ENCODE data around the gene ZNF70. TPM values are rescaled to one million over a fixed set of nuclear protein-coding genes. Genes with fewer than 3 reads are reported as not detected.

ZNF70 gene
- total RNA-seq, 5 donors from 2014 or later (not counting 1 experiment from before 2014, with no cell fraction given) = 3.2 to 6.4 (median 5.8) TPM

DNA sequence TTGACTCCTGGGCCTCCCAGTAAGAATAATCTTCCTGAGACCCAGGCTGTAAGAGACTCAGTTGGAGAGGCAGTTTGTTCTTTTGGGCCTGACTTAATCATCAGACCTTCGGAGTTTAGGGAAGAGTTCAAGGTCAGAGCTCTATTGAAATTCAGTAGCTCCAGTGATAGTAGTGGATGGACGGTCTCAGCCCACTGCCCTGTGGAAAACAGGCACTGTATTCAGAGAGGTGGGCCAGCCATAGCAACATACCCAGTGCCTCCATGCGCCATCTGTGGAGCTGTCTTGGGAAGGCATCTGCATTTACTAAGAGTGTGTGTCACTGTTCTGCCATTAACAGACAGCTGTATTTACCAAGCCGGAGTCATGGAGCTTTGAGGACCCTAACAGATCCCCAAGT, 38.7 kb upstream of the ZNF70 start:
- 92% methylated on average over 2 of the region's 4 CpGs for WGBS (ENCODE audit: insufficient coverage)
- Histone ChIP-seq H3K36me3 (ENCODE audit: control insufficient read depth in 2 of 2, extremely low read depth in 1 of 2, insufficient read depth in 1 of 2, low read length in 1 of 2) (peaks cover 3 to 34% of the 10 kb centered on the region in 2 donors), H3K27ac (ENCODE audit: low read length) (no peak overlapping the region), H3K9me3 (no peaks in the 10 kb centered on the region), H3K4me1 (ENCODE audit: control insufficient read depth in 1 of 2, extremely low read depth in 1 of 2, insufficient read depth in 2 of 2, low read length in 2 of 2) (peaks cover 16 to 59% of the 10 kb centered on the region in 2 experiments), H3K27me3 (replicated peaks in 1 of 2; ENCODE audit: control insufficient read depth in 2 of 2, extremely low read depth in 1 of 2, insufficient read depth in 2 of 2, low read length in 1 of 2) (no peaks in the 10 kb centered on the region), H3K4me3 (ENCODE audit: control insufficient read depth in 1 of 2, extremely low read depth in 1 of 2, low read length in 1 of 2) (no peak overlapping the region)
- Mint-ChIP-seq H3K27me3 (no peaks in the 10 kb centered on the region), H3K4me1 (peaks cover 42 to 50% (median 49%) of the 10 kb centered on the region in 3 donors), H3K36me3 (peaks cover 19% of the 10 kb centered on the region), H3K27ac (no peak overlapping the region), H3K9me3 (no peaks in the 10 kb centered on the region), H3K4me3 (peak overlapping the region in 1 of 3 donors; percentile 82)
- DNase-seq (no peak), ATAC-seq (replicated peaks in 1 of 4) (no peak)
- POLR2A ChIA-PET = no interaction called here
- CTCF ChIA-PET = no interaction called here

DNA sequence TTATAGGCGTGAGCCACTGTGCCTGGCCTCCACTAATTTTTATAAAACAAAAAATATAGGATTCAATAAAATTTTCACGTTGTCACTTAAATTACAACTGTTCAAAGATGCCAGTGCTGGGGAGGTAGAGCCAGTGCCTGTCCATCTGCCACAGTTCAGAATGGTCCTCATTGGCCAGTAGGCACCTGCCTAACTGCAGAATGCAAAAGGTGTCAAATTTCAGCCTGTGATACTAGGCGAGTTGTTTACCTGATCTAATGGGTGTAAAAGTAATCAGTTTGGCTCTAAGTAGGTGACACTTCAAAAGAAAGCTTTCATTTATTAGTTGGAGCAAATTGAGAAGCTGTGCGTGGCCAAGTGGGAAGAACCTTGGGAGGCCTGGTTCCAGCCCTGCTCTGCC, 38.2 kb upstream of the ZNF70 start:
- peaks cover 19% of the 10 kb centered on the region for H3K36me3 Mint-ChIP-seq
- no peak overlapping the region for H3K27ac ChIP-seq (ENCODE audit: low read length)
- peak overlapping the region; percentile 21 to 82 (median 41) for H3K4me3 Mint-ChIP-seq
- ATAC-seq (replicated peaks in 1 of 4) (no peak), DNase-seq (no peak)
- WGBS (ENCODE audit: insufficient coverage) = 86% methylated on average over 1 of the region's 4 CpGs
- peaks cover 18 to 64% of the 10 kb centered on the region in 2 experiments for H3K4me1 ChIP-seq (ENCODE audit: control insufficient read depth in 1 of 2, extremely low read depth in 1 of 2, insufficient read depth in 2 of 2, low read length in 2 of 2)
- POLR2A ChIA-PET = interaction anchor here in 1 of 2 donors (0.6 kb wide), 1 partner anchor 19 kb away, joined by 3 read pairs; no protein-coding TSS in a partner anchor
- no peaks in the 10 kb centered on the region for H3K27me3 Mint-ChIP-seq
- H3K27me3 ChIP-seq (replicated peaks in 1 of 2; ENCODE audit: control insufficient read depth in 2 of 2, extremely low read depth in 1 of 2, insufficient read depth in 2 of 2, low read length in 1 of 2) = no peaks in the 10 kb centered on the region
- CTCF ChIA-PET = interaction anchor here in 1 of 2 donors (0.7 kb wide), 1 partner anchor 106 kb away, joined by 3 read pairs; no protein-coding TSS in a partner anchor
- no peaks in the 10 kb centered on the region for H3K9me3 ChIP-seq
- H3K27ac Mint-ChIP-seq = no peak overlapping the region
- peaks cover 3 to 31% of the 10 kb centered on the region in 2 donors for H3K36me3 ChIP-seq (ENCODE audit: control insufficient read depth in 2 of 2, extremely low read depth in 1 of 2, insufficient read depth in 1 of 2, low read length in 1 of 2)
- no peak overlapping the region for H3K4me3 ChIP-seq (ENCODE audit: control insufficient read depth in 1 of 2, extremely low read depth in 1 of 2, low read length in 1 of 2)
- peaks cover 47 to 55% (median 53%) of the 10 kb centered on the region in 3 donors for H3K4me1 Mint-ChIP-seq
- no peaks in the 10 kb centered on the region for H3K9me3 Mint-ChIP-seq

DNA sequence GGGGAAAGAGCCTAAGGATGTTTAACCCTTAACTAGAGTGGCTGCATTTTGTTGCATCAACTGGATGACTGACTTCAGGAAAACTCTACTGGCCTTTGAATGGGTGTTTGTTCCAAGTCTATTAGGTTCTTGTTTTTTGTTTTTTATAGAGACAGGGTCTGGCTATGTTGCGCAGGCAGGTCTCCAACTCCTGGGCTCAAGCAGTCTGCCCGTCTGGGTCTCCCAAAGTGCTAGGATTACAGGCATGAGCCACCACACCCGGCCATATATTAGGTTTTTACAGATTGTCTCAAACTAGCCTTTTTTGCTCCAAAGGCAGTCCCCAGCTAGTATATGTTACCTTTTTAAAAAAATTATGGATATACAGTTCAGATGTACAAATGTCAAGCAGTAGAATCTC, 37.0 kb upstream of the ZNF70 start:
- Histone ChIP-seq H3K27ac (ENCODE audit: low read length) (peak overlapping the region; percentile 56), H3K27me3 (replicated peaks in 1 of 2; ENCODE audit: control insufficient read depth in 2 of 2, extremely low read depth in 1 of 2, insufficient read depth in 2 of 2, low read length in 1 of 2) (no peaks in the 10 kb centered on the region), H3K4me3 (ENCODE audit: control insufficient read depth in 1 of 2, extremely low read depth in 1 of 2, low read length in 1 of 2) (peak overlapping the region; percentile 80 to 87), H3K36me3 (ENCODE audit: control insufficient read depth in 2 of 2, extremely low read depth in 1 of 2, insufficient read depth in 1 of 2, low read length in 1 of 2) (peaks cover 1 to 20% of the 10 kb centered on the region in 2 donors), H3K9me3 (no peaks in the 10 kb centered on the region), H3K4me1 (ENCODE audit: control insufficient read depth in 1 of 2, extremely low read depth in 1 of 2, insufficient read depth in 2 of 2, low read length in 2 of 2) (peaks cover 18 to 71% of the 10 kb centered on the region in 2 experiments)
- Mint-ChIP-seq H3K4me3 (peak overlapping the region; percentile 82 to 87 (median 86)), H3K27ac (peak overlapping the region; percentile 88 to 90), H3K36me3 (peaks cover 13% of the 10 kb centered on the region), H3K9me3 (no peaks in the 10 kb centered on the region), H3K27me3 (no peaks in the 10 kb centered on the region), H3K4me1 (peaks cover 45 to 52% (median 51%) of the 10 kb centered on the region in 3 donors)
- ChIA-PET POLR2A (no interaction called here), CTCF (interaction anchor here in 1 of 2 donors (1.0 kb wide), 1 partner anchor 223 kb away, joined by 3 read pairs; the partner anchor contains the start of gene CABIN1)
- DNase-seq = no peak
- ATAC-seq (replicated peaks in 1 of 4) = no peak
- no CpG with 5 or more reads among the region's 3 CpGs for WGBS (ENCODE audit: insufficient coverage)

DNA sequence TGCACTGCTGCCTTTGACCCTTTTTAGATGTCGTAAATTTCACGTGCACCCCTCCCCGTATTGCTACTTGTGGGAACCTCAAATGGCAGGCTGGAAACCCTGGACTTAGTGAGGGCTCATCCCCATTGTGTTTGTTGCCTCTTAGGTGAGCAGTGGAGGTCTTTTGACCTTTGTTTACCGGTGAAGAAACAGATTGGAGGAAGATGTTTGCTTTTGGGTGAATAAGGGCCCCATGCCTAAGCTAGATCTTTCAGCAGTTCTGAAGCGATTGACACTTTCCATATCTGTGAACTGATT, 36.6 kb upstream of the ZNF70 start:
- CTCF ChIA-PET = interaction anchor here in 1 of 2 donors (1.0 kb wide), 1 partner anchor 224 kb away, joined by 3 read pairs; the partner anchor contains the start of gene CABIN1
- H3K4me1 Mint-ChIP-seq = peaks cover 41 to 48% (median 48%) of the 10 kb centered on the region in 3 donors

DNA sequence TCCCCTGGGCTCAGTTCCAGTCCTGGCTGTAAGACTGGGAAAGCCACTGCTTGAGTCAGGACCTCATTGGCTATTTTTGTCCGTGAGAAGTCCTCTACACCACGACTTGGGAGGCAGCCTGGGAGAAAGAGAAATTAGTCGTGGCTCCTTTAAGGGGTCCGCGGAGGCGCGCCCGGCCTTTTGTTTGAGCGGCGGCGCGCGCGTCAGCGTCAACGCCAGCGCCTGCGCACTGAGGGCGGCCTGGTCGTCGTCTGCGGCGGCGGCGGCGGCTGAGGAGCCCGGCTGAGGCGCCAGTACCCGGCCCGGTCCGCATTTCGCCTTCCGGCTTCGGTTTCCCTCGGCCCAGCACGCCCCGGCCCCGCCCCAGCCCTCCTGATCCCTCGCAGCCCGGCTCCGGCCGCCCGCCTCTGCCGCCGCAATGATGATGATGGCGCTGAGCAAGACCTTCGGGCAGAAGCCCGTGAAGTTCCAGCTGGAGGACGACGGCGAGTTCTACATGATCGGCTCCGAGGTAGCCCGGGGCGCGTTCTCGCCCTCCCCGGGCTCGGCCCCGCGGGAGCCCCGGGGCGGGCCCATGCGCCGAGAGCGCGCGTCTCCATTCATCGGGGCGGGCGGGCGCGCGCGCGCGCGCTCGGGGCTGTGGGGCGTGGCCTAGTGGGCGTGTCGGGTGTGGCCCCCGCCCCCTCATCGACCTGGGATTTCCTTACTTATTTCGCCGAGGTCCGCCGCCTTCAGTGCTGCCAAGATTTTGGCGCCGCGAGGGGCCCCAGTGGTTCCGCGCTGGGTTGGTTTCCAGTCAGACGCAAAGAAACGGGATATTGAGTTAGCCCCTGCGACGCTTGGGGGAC, 36.1 kb upstream of the ZNF70 start, which contains the start of gene SMARCB1:
TSS of gene SMARCB1 (plus strand) at position 215 of the 848 bp plus-strand sequence. CDS start at position 419, 204 bp downstream.
- CTCF ChIA-PET = interaction anchor here (1.0 to 1.1 kb wide), 2 partner anchors 18 to 224 kb away, joined by 3 to 4 read pairs; partner anchors contain the start of gene CABIN1 (in 1 of the 2)
- WGBS (ENCODE audit: insufficient coverage) = 0% methylated on average over 96 of the region's 97 CpGs

More for the DNA sequence above, 36.6 kb upstream of the ZNF70 start:
- 0% methylated on average over 3 of the region's 5 CpGs for WGBS (ENCODE audit: insufficient coverage)
- Histone ChIP-seq H3K27me3 (replicated peaks in 1 of 2; ENCODE audit: control insufficient read depth in 2 of 2, extremely low read depth in 1 of 2, insufficient read depth in 2 of 2, low read length in 1 of 2) (no peaks in the 10 kb centered on the region), H3K27ac (ENCODE audit: low read length) (peak overlapping the region; percentile 56), H3K4me3 (ENCODE audit: control insufficient read depth in 1 of 2, extremely low read depth in 1 of 2, low read length in 1 of 2) (peak overlapping the region; percentile 80 to 87), H3K4me1 (ENCODE audit: control insufficient read depth in 1 of 2, extremely low read depth in 1 of 2, insufficient read depth in 2 of 2, low read length in 2 of 2) (peaks cover 17 to 68% of the 10 kb centered on the region in 2 experiments), H3K9me3 (no peaks in the 10 kb centered on the region), H3K36me3 (ENCODE audit: control insufficient read depth in 2 of 2, extremely low read depth in 1 of 2, insufficient read depth in 1 of 2, low read length in 1 of 2) (peaks cover 0 to 18% of the 10 kb centered on the region in 2 donors)
- DNase-seq (no peak), ATAC-seq (replicated peaks in 1 of 4) (peak; percentile 22 to 38 (median 30))
- Mint-ChIP-seq H3K27me3 (no peaks in the 10 kb centered on the region), H3K36me3 (peaks cover 10% of the 10 kb centered on the region), H3K4me3 (peak overlapping the region; percentile 82 to 87 (median 86)), H3K9me3 (no peaks in the 10 kb centered on the region), H3K27ac (peak overlapping the region; percentile 88 to 90)
- POLR2A ChIA-PET = no interaction called here

DNA sequence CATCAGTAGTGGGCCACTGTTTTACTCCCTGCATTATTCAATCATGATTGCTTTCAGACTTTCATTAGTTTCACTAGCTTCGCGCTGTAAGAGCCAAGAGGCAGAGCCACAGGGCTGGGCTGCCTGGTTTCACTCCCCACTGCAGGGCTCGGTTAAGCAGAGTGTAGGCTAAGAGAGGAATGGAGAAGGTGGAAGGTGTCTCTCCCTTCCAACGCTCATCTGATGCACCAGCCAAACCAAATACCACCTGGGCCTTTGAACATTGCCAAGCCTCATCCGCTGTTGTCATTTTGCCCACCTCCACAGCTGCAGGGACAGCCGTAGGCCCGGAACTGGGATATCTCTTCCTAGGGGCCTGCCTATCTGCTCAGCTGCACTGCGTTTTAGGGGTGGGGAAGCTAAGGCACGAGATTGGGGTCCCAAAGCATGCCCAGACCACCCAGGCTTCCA, 35.4 kb upstream of the ZNF70 start:
- peak overlapping the region; percentile 82 to 87 (median 86) for H3K4me3 Mint-ChIP-seq
- CTCF ChIA-PET = interaction anchor here in 1 of 2 donors (1.1 kb wide), 1 partner anchor 17 kb away, joined by 4 read pairs; no protein-coding TSS in a partner anchor
- H3K4me1 ChIP-seq (ENCODE audit: control insufficient read depth in 1 of 2, extremely low read depth in 1 of 2, insufficient read depth in 2 of 2, low read length in 2 of 2) = peaks cover 15 to 56% of the 10 kb centered on the region in 2 experiments

More for the DNA sequence above, 36.1 kb upstream of the ZNF70 start, which contains the start of gene SMARCB1:
- Mint-ChIP-seq H3K4me1 (peaks cover 36 to 43% (median 43%) of the 10 kb centered on the region in 3 donors), H3K9me3 (no peaks in the 10 kb centered on the region), H3K36me3 (peaks cover 4% of the 10 kb centered on the region), H3K4me3 (peak within 1 kb of the TSS; percentile 82 to 87 (median 86)), H3K27me3 (no peaks in the 10 kb centered on the region), H3K27ac (peak within 1 kb of the TSS; percentile 96 to 97)
- DNase-seq (peak; percentile 73 to 94 (median 85)), ATAC-seq (replicated peaks in 1 of 4) (peak; percentile 80 to 89 (median 84))
- Histone ChIP-seq H3K27ac (ENCODE audit: low read length) (peak within 1 kb of the TSS; percentile 94), H3K4me3 (ENCODE audit: control insufficient read depth in 1 of 2, extremely low read depth in 1 of 2, low read length in 1 of 2) (peak within 1 kb of the TSS; percentile 80 to 87), H3K9me3 (no peaks in the 10 kb centered on the region), H3K27me3 (replicated peaks in 1 of 2; ENCODE audit: control insufficient read depth in 2 of 2, extremely low read depth in 1 of 2, insufficient read depth in 2 of 2, low read length in 1 of 2) (no peaks in the 10 kb centered on the region), H3K4me1 (ENCODE audit: control insufficient read depth in 1 of 2, extremely low read depth in 1 of 2, insufficient read depth in 2 of 2, low read length in 2 of 2) (peaks cover 15 to 62% of the 10 kb centered on the region in 2 experiments), H3K36me3 (ENCODE audit: control insufficient read depth in 2 of 2, extremely low read depth in 1 of 2, insufficient read depth in 1 of 2, low read length in 1 of 2) (peaks cover 0 to 13% of the 10 kb centered on the region in 2 donors)
- POLR2A ChIA-PET = no interaction called here

More for the DNA sequence above, 35.4 kb upstream of the ZNF70 start:
- H3K9me3 ChIP-seq = no peaks in the 10 kb centered on the region
- Mint-ChIP-seq H3K9me3 (no peaks in the 10 kb centered on the region), H3K36me3 (no peaks in the 10 kb centered on the region), H3K27me3 (no peaks in the 10 kb centered on the region), H3K27ac (peak overlapping the region; percentile 96 to 97), H3K4me1 (peaks cover 33 to 40% (median 40%) of the 10 kb centered on the region in 3 donors)
- peak overlapping the region; percentile 94 for H3K27ac ChIP-seq (ENCODE audit: low read length)
- DNase-seq (peak in 5 of 35 experiments; percentile 24 to 38 (median 31)), ATAC-seq (replicated peaks in 1 of 4) (peak in 3 of 4 experiments; percentile 13 to 25 (median 15))
- POLR2A ChIA-PET = no interaction called here
- 13% methylated on average over 3 of the region's 9 CpGs for WGBS (ENCODE audit: insufficient coverage)
- peak overlapping the region; percentile 38 to 80 for H3K4me3 ChIP-seq (ENCODE audit: control insufficient read depth in 1 of 2, extremely low read depth in 1 of 2, low read length in 1 of 2)
- peaks cover 0 to 11% of the 10 kb centered on the region in 2 donors for H3K36me3 ChIP-seq (ENCODE audit: control insufficient read depth in 2 of 2, extremely low read depth in 1 of 2, insufficient read depth in 1 of 2, low read length in 1 of 2)
- H3K27me3 ChIP-seq (replicated peaks in 1 of 2; ENCODE audit: control insufficient read depth in 2 of 2, extremely low read depth in 1 of 2, insufficient read depth in 2 of 2, low read length in 1 of 2) = no peaks in the 10 kb centered on the region
